GM13977 (cell line): Measurements from ENCODE around the gene UBE2V1.

Source experiments
- DNase-seq: peaks from one replicate; pipeline ENCODE4 v3.0.0; 2012; ENCODE audit warnings: low spot score
- in situ Hi-C: fragments of 300-500 bp; cut with MboI; formaldehyde crosslinking; loops from one replicate; pipeline ENCODE4 v1.12.0; 2022; ENCODE audit warnings: low sequenced_read_pairs, low pct_unique_long_range_greater_than_20kb, mixed read lengths, inconsistent platforms; ENCODE audit not compliant: unreplicated experiment
- TF ChIP-seq, protein P1 (sequence below): IDR thresholded peaks from 2 replicates; pipeline ENCODE4 v1.5.1; 2012; ENCODE audit warnings: mild to moderate bottlenecking, control low read depth; ENCODE audit not compliant: insufficient read depth; ENCODE audit errors: extremely low read depth, missing control alignments

UBE2V1 gene

DNA sequence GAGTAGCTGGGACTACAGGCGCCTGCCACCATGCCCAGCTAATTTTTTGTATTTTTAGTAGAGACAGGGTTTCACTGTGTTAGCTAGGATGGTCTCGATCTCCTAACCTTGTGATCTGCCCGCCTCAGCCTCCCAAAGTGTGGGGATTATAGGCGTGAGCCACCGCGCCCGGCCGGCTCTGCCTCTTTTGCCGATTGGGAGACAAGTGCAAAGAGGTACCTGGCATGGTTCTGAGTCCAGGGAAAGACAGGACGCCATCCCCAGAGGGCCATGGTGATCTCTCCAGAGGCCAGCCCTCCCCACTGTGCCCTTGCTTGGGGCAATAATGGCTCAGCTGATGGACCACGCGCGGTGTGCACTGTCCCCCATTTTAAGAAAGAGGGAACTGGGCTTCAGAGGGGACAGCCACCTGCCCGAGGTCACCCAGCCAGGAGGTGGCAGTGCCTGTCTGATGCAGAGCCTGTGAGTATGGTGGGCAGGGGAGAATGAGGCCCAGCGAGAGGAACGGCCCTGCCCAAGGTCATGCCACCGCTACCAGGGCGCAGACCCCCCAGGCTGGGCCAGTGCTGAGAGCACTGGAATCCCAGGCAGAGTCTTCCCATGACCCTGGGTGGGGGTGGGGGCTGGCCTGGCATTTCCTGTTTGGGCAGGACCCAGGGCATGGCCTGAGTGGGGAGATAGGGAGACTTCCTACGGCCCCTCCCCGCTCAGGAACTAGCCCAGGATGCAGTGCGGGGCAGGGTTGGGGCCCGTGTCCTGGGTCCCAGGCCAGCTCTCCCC lies 69.2 kb downstream of the UBE2V1 start:
- in situ Hi-C loops: no loop called here
- no peak for DNase-seq
- TF ChIP-seq, protein P1, sequence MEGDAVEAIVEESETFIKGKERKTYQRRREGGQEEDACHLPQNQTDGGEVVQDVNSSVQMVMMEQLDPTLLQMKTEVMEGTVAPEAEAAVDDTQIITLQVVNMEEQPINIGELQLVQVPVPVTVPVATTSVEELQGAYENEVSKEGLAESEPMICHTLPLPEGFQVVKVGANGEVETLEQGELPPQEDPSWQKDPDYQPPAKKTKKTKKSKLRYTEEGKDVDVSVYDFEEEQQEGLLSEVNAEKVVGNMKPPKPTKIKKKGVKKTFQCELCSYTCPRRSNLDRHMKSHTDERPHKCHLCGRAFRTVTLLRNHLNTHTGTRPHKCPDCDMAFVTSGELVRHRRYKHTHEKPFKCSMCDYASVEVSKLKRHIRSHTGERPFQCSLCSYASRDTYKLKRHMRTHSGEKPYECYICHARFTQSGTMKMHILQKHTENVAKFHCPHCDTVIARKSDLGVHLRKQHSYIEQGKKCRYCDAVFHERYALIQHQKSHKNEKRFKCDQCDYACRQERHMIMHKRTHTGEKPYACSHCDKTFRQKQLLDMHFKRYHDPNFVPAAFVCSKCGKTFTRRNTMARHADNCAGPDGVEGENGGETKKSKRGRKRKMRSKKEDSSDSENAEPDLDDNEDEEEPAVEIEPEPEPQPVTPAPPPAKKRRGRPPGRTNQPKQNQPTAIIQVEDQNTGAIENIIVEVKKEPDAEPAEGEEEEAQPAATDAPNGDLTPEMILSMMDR: no peak

DNA sequence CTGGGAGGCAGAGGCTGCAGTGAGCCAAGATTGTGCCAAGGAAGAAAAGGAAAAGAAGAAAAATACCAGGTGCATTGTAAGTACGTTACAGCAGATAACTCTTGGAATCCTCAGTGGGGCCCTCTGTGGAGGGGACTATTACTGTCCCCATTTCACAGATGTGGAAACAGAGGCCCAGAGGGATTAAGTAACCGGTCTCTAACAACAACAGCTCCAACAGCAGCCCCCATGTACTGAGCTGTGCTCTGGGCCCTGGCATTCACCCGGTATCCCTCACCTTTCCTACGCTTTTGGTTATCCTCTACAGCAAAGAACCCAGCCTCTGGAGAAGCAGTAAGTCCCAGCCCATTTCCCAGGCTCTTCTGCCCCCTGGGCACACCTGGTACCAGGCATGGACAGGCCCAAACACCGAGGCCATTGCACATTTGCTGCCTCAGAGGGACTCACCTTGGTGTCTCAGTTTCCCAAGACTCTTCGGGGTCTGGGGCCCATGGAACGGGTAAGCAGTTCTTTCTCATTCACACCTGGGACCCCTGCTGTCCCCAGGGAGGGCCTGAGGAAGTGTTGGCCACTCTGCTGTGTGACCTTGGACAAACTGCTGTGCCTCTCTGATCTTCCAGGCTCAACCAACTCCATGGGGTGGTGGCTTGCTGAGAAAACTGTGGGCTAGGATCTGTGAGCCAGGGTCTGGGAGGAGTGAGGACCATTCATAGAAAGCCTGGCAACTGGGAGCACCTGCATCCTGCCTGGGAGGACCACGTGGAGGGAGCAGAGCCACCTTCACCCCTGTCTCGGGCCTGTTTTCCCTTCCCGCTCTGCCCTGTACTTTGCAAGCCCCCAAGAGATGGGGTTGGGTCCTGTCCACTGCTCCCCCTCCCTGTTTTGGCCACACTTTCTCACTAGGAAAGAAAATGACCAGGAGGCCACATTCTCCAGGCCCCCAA lies 70.3 kb downstream of the UBE2V1 start:
- in situ Hi-C loops: no loop called here
- TF ChIP-seq, protein P1: no peak

DNA sequence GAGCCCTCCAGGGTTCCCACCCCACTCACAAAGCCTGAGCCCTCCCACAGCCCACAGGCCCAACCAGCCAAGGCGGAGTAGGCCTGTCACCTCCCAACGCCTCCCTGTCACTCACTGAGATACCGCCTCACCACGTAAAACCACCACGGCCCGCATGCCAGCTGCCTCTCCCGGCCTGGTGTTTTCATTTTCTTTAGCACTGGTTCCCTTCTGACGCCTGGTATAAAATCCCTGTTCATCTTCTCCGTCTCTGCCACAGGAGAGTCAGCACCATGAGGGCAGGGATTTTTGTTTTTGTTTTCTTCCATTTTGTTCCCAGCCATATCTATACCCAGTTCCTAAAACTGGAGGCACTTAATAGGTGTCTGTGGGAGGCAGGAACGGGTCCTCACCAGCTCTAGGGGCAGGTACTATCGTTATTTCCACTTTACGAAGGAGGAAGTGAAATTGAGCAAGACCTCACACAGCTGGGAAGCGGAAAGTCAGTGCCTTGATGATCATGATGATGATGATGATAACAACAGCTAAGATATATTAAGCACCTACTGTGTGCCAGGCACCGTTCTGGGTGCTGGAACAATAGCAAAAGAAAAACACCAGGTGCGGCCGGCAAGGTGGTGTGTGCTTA lies 71.6 kb downstream of the UBE2V1 start:
- peak; percentile 57 for DNase-seq
- TF ChIP-seq, protein P1: no peak
- in situ Hi-C loops: no loop called here

More for the DNA sequence above, 70.3 kb downstream of the UBE2V1 start:
- DNase-seq: no peak

- no peak for DNase-seq
- TF ChIP-seq, protein P1: no peak
- in situ Hi-C loops: no loop called here
Observed at GRCh38 chr20:50040432-50041245, 72.3 kb downstream of the UBE2V1 start.

GRCh38 chr20:50039706-50040431 lies 73.1 kb downstream of the UBE2V1 start:
- TF ChIP-seq, protein P1: no peak
- in situ Hi-C loops: no loop called here
- no peak for DNase-seq
